Activated naive CD4-positive, alpha-beta T cell treated with anti-CD3 and anti-CD28 coated beads for 36 hours (primary cell): ENCODE data around the gene GPR107. TPM values are rescaled to one million over a fixed set of nuclear protein-coding genes. Genes with fewer than 3 reads are reported as not detected.
A peak's percentile ranks its signal among the peaks of the same experiment; 100 is the strongest.

ENCODE experiments used
- CTCF ChIA-PET: fragments of 350-600 bp; sonication (Branson Sonifier 250); formaldehyde crosslinking; loops from one replicate; lab custom pipeline; 2021; ENCODE audit warnings: antibody characterized with exemption; lab: Charles Lee
- DNase-seq: peaks from one replicate; pipeline ENCODE4 v3.0.0-alpha.2; 2020
- H3K27ac Mint-ChIP-seq: one replicate; pipeline ENCODE4 v1.8.0; 2021; ENCODE audit warnings: mild to moderate bottlenecking, mixed read lengths
- H3K27me3 Mint-ChIP-seq: one replicate; pipeline ENCODE4 v1.8.0; 2021; ENCODE audit warnings: low read depth, mixed read lengths
- H3K36me3 Mint-ChIP-seq: one replicate; pipeline ENCODE4 v1.8.0; 2021; ENCODE audit warnings: low read depth, mixed read lengths
- H3K4me1 Mint-ChIP-seq: one replicate; pipeline ENCODE4 v1.8.0; 2021; ENCODE audit warnings: low read depth, mixed read lengths
- H3K4me3 Mint-ChIP-seq: one replicate; pipeline ENCODE4 v1.8.0; 2021; ENCODE audit warnings: mild to moderate bottlenecking, moderate library complexity, mixed read lengths
- H3K9me3 Mint-ChIP-seq: one replicate; pipeline ENCODE4 v1.8.0; 2021; ENCODE audit warnings: mixed read lengths
- intact Hi-C: fragments of 100-400 bp; cut with micrococcal nuclease; formaldehyde crosslinking; loops from one replicate; pipeline ENCODE4 v1.15.1; 2023
- total RNA-seq, 2 experiments: library from RNA; stranded (reverse); gene quantifications; one replicate each; pipeline ENCODE4 v1.2.3, GENCODE V29; 2021

Gene GPR107
- total RNA-seq, 2 experiments from 2014 or later, result 19.0 to 20.0 TPM

DNA sequence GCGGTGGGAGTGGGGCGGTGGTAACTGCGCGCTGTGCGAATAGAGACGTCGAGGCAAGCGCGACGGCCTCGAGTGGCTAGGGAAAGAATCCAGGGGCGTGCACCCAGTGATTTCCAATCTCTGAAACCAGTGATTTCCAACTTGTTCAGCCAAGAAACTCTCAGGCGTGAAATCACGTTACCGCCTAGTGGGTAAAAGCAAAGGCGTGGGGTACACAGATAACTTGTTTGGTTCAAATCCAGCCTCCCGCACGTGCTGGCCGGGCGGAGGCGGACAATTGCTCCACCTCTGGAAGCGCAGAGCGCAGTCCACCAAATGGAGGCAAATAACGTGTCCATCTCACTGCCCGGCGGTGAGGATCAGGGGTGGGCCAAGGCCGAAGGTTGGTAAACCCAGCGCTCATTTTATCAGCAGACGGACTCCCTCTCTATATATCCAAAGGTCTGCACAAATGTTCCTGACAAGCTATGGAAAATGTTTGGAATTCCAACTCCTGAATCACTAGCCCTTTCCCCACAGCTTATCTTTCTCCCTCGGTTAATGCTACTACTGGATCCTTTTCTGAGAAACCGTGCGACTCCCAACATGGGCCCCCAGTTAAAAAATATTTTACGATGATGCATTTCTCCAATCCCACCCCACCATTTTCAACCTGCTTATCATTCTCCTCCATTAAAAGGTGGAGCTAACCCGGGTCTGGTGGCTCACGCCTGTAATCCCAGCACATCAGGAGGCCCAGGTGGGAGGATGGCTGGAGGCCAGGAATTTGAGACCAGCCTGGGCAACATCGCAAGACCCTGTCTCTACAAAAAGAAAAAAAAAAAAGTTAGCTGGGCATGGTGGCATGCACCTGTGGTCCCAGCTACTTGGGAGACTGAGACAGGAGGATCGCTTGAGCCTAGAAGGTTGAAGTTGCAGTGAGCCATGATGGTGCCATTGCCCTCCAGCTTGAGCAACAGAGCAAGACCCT lies 9.8 kb upstream of the GPR107 start:
- intact Hi-C loops, result loop anchor here (1.0 kb wide), 1 partner anchor 156 kb away; no protein-coding TSS in a partner anchor
- Mint-ChIP-seq H3K4me3 (peak overlapping the region; percentile 90), H3K27ac (no peak overlapping the region), H3K4me1 (peaks cover 32% of the 10 kb centered on the region), H3K27me3 (no peaks in the 10 kb centered on the region), H3K36me3 (peaks cover 12% of the 10 kb centered on the region), H3K9me3 (no peaks in the 10 kb centered on the region)
- CTCF ChIA-PET, result interaction anchor here (0.6 to 3.1 kb wide), 5 partner anchors 13 to 159 kb away, joined by 3 to 14 read pairs (median 4); no protein-coding TSS in a partner anchor
- DNase-seq, result no peak

- Mint-ChIP-seq H3K4me3 (no peak overlapping the region), H3K9me3 (no peaks in the 10 kb centered on the region), H3K27me3 (no peaks in the 10 kb centered on the region), H3K4me1 (peaks cover 33% of the 10 kb centered on the region), H3K27ac (no peak overlapping the region), H3K36me3 (peaks cover 11% of the 10 kb centered on the region)
- intact Hi-C loops, result loop anchor here (1.0 kb wide), 1 partner anchor 7 kb away; the partner anchor contains the start of gene GPR107
- no peak for DNase-seq
- CTCF ChIA-PET, result interaction anchor here (0.5 to 3.1 kb wide), 3 partner anchors 16 to 161 kb away, joined by 4 to 14 read pairs (median 6); no protein-coding TSS in a partner anchor
These were observed 7.8 kb upstream of the GPR107 start for GRCh38 chr9:130045725-130046450.

GRCh38 chr9:130049431-130050210 lies 4.1 kb upstream of the GPR107 start:
- H3K4me1 Mint-ChIP-seq, result peaks cover 32% of the 10 kb centered on the region
- no peak overlapping the region for H3K27ac Mint-ChIP-seq
- no peak for DNase-seq
- CTCF ChIA-PET, result interaction anchor here (1.1 kb wide), 1 partner anchor 10 kb away, joined by 3 read pairs; no protein-coding TSS in a partner anchor
- no peaks in the 10 kb centered on the region for H3K27me3 Mint-ChIP-seq
- no peak overlapping the region for H3K4me3 Mint-ChIP-seq
- no peaks in the 10 kb centered on the region for H3K36me3 Mint-ChIP-seq
- intact Hi-C loops, result no loop called here
- H3K9me3 Mint-ChIP-seq, result no peaks in the 10 kb centered on the region

DNA sequence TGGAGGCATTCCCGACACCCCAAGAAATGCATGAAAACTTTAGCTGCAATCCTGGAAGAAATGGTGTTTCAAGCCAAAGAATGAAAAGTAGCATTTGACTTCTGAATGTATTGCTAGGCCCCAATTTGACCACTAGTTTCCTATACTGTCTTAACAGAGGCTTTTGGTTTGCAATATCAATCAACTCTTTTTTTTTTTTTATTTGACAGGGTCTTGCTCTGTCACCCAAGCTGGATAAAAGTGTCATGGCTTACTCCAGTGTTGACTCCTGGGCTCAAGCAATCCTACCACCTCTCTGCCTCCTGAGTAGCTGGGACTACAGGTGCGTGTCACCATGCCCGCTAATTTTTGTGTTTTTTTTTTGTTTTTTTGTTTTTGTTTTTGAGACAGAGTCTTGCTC lies 3.2 kb upstream of the GPR107 start:
- H3K27me3 Mint-ChIP-seq, result no peaks in the 10 kb centered on the region
- H3K36me3 Mint-ChIP-seq, result no peaks in the 10 kb centered on the region
- CTCF ChIA-PET, result interaction anchor here (1.1 kb wide), 1 partner anchor 9 kb away, joined by 3 read pairs; no protein-coding TSS in a partner anchor
- DNase-seq, result no peak
- peaks cover 29% of the 10 kb centered on the region for H3K4me1 Mint-ChIP-seq
- peak overlapping the region; percentile 37 for H3K27ac Mint-ChIP-seq
- no peak overlapping the region for H3K4me3 Mint-ChIP-seq
- H3K9me3 Mint-ChIP-seq, result no peaks in the 10 kb centered on the region
- intact Hi-C loops, result no loop called here

GRCh38 chr9:130051855-130052254 lies 1.9 kb upstream of the GPR107 start:
- Mint-ChIP-seq H3K4me1 (peaks cover 34% of the 10 kb centered on the region), H3K27me3 (no peaks in the 10 kb centered on the region), H3K9me3 (no peaks in the 10 kb centered on the region), H3K4me3 (peak overlapping the region; percentile 54), H3K27ac (peak overlapping the region; percentile 50), H3K36me3 (no peaks in the 10 kb centered on the region)
- intact Hi-C loops, result no loop called here
- CTCF ChIA-PET, result interaction anchor here (0.6 kb wide), 1 partner anchor 55 kb away, joined by 3 read pairs; no protein-coding TSS in a partner anchor
- DNase-seq, result no peak

DNA sequence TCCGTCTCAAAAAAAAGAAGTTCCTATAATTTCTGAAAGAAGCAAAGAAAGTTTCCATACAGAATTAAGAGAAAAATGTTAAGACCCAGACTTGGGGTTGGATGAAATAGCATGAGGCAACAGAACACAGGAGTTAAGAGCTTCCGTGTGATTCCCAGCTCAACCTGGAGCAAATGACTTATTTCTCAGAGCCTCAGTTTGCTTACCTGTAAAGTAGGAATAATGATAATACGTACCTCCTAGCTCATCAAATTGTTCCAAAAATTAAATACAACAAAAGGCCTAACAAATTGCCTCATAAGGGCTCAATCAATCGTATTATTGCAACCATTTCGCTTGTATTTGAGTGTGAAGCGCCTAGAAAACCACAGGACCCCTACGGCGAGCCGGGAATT lies 600 bp upstream of the GPR107 start:
- DNase-seq, result no peak
- intact Hi-C loops, result loop anchor here (1.0 kb wide), 1 partner anchor 8 kb away; no protein-coding TSS in a partner anchor
- peaks cover 35% of the 10 kb centered on the region for H3K4me1 Mint-ChIP-seq
- peaks cover 1% of the 10 kb centered on the region for H3K36me3 Mint-ChIP-seq
- no peaks in the 10 kb centered on the region for H3K27me3 Mint-ChIP-seq
- CTCF ChIA-PET, result interaction anchor here (0.6 to 1.8 kb wide), 5 partner anchors 14 to 168 kb away, joined by 3 to 6 read pairs (median 4); no protein-coding TSS in a partner anchor
- H3K9me3 Mint-ChIP-seq, result no peaks in the 10 kb centered on the region
- H3K4me3 Mint-ChIP-seq, result peak overlapping the region; percentile 92
- peak overlapping the region; percentile 84 for H3K27ac Mint-ChIP-seq

- intact Hi-C loops, result no loop called here
- Mint-ChIP-seq H3K9me3 (no peaks in the 10 kb centered on the region), H3K27me3 (no peaks in the 10 kb centered on the region), H3K36me3 (peaks cover 7% of the 10 kb centered on the region), H3K4me3 (peak overlapping the region; percentile 92), H3K27ac (peak overlapping the region; percentile 90), H3K4me1 (peaks cover 38% of the 10 kb centered on the region)
- CTCF ChIA-PET, result interaction anchor here (0.8 kb wide), 1 partner anchor 168 kb away, joined by 3 read pairs; no protein-coding TSS in a partner anchor
- DNase-seq, result no peak
These were observed 650 bp downstream of the GPR107 start for GRCh38 chr9:130054325-130054786.

DNA sequence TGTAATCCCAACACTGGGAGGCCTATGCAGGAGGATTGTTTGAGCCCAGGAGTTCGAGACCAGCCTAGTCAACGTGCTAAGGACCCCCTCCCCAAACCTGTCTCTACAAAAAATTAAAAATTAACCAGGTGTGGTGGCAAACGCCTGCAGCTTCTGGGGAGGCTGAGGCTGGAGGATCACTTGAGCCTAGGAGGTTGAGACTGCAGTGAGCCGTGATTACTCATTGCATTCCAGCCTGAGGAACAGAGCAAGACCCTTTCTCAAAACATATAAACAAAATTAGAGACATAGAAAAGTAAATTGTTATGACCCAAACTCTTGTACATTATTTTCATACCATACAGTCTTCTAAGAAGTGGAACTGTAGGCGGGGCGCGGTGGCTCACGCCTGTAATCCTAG lies 1.1 kb downstream of the GPR107 start:
- H3K4me1 Mint-ChIP-seq, result peaks cover 38% of the 10 kb centered on the region
- peak overlapping the region; percentile 90 for H3K27ac Mint-ChIP-seq
- peaks cover 7% of the 10 kb centered on the region for H3K36me3 Mint-ChIP-seq
- intact Hi-C loops, result loop anchor here (5.0 kb wide), 1 partner anchor 42 kb away; no protein-coding TSS in a partner anchor
- H3K4me3 Mint-ChIP-seq, result peak overlapping the region; percentile 92
- no peaks in the 10 kb centered on the region for H3K27me3 Mint-ChIP-seq
- CTCF ChIA-PET, result no interaction called here
- no peak for DNase-seq
- no peaks in the 10 kb centered on the region for H3K9me3 Mint-ChIP-seq

- no peak overlapping the region for H3K27ac Mint-ChIP-seq
- CTCF ChIA-PET, result interaction anchor here (0.6 to 2.1 kb wide), 3 partner anchors 9 to 391 kb away, joined by 4 to 9 read pairs (median 4); no protein-coding TSS in a partner anchor
- intact Hi-C loops, result loop anchor here (5.0 kb wide), 1 partner anchor 39 kb away; no protein-coding TSS in a partner anchor
These were observed 4.4 kb downstream of the GPR107 start for GRCh38 chr9:130058154-130058553.

GRCh38 chr9:130058887-130059286 lies 5.2 kb downstream of the GPR107 start:
- DNase-seq, result no peak
- H3K27ac Mint-ChIP-seq, result no peak overlapping the region
- no peaks in the 10 kb centered on the region for H3K27me3 Mint-ChIP-seq
- intact Hi-C loops, result loop anchor here (5.0 kb wide), 1 partner anchor 38 kb away; no protein-coding TSS in a partner anchor
- H3K36me3 Mint-ChIP-seq, result peaks cover 9% of the 10 kb centered on the region
- CTCF ChIA-PET, result interaction anchor here (0.6 to 2.1 kb wide), 4 partner anchors 9 to 222 kb away, joined by 4 to 9 read pairs (median 4); no protein-coding TSS in a partner anchor
- no peaks in the 10 kb centered on the region for H3K9me3 Mint-ChIP-seq
- H3K4me1 Mint-ChIP-seq, result peaks cover 30% of the 10 kb centered on the region
- no peak overlapping the region for H3K4me3 Mint-ChIP-seq

More at GRCh38 chr9:130058154-130058553, 4.4 kb downstream of the GPR107 start:
- H3K4me3 Mint-ChIP-seq, result no peak overlapping the region
- H3K36me3 Mint-ChIP-seq, result peaks cover 9% of the 10 kb centered on the region
- H3K4me1 Mint-ChIP-seq, result peaks cover 29% of the 10 kb centered on the region
- no peaks in the 10 kb centered on the region for H3K27me3 Mint-ChIP-seq
- no peak for DNase-seq
- no peaks in the 10 kb centered on the region for H3K9me3 Mint-ChIP-seq

- Mint-ChIP-seq H3K27me3 (no peaks in the 10 kb centered on the region), H3K9me3 (no peaks in the 10 kb centered on the region), H3K4me3 (no peak overlapping the region), H3K27ac (no peak overlapping the region), H3K4me1 (peaks cover 25% of the 10 kb centered on the region), H3K36me3 (peaks cover 11% of the 10 kb centered on the region)
- intact Hi-C loops, result no loop called here
- DNase-seq, result no peak
- CTCF ChIA-PET, result interaction anchor here (0.6 kb wide), 2 partner anchors 703 to 790 kb away, joined by 3 to 5 read pairs; no protein-coding TSS in a partner anchor
These were observed 6.6 kb downstream of the GPR107 start for GRCh38 chr9:130060296-130060695.
